Ishikawa (cell line): ENCODE measurements around the gene BNIP5.

Experiments
- CEBPB ChIP-seq: IDR thresholded peaks from 2 replicates; pipeline ENCODE4 v1.6.1; 2012
- CREB1 ChIP-seq: IDR thresholded peaks from 2 replicates; pipeline ENCODE4 v1.6.1; 2012; ENCODE audit warnings: low read depth
- EP300 ChIP-seq: IDR thresholded peaks from 2 replicates; pipeline ENCODE4 v1.6.1; 2012; ENCODE audit warnings: borderline replicate concordance
- NFIC ChIP-seq: IDR thresholded peaks from 2 replicates; pipeline ENCODE4 v1.6.1; 2012
- RAD21 ChIP-seq: IDR thresholded peaks from 2 replicates; pipeline ENCODE4 v1.6.1; 2012; ENCODE audit warnings: low read depth
- REST ChIP-seq: IDR thresholded peaks from 2 replicates; pipeline ENCODE4 v1.6.1; 2012; ENCODE audit warnings: low read depth, mild to moderate bottlenecking
- TCF12 ChIP-seq: IDR thresholded peaks from 2 replicates; pipeline ENCODE4 v1.6.1; 2012; ENCODE audit warnings: low read depth
- TEAD4 ChIP-seq: IDR thresholded peaks from 2 replicates; pipeline ENCODE4 v1.6.1; 2012
- USF1 ChIP-seq: IDR thresholded peaks from 2 replicates; pipeline ENCODE4 v1.6.1; 2012
- YY1 ChIP-seq: IDR thresholded peaks from 2 replicates; pipeline ENCODE4 v1.6.1; 2012; ENCODE audit warnings: low read depth
- TF ChIP-seq, protein P1 (sequence below): IDR thresholded peaks from 2 replicates; pipeline ENCODE4 v1.6.1; 2012

GRCh38 chr6:36352477-36353157 is 15.9 kb upstream of the BNIP5 start:
- TF ChIP-seq REST (no peak), EP300 (no peak), RAD21 (no peak), CREB1 (no peak), TEAD4 (no peak), USF1 (no peak), CEBPB (no peak), TCF12 (no peak), NFIC (no peak), YY1 (no peak)
- TF ChIP-seq, protein P1, sequence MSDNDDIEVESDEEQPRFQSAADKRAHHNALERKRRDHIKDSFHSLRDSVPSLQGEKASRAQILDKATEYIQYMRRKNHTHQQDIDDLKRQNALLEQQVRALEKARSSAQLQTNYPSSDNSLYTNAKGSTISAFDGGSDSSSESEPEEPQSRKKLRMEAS: no peak
